ENCODE results near the gene RASAL1. TPM values are rescaled to one million over a fixed set of nuclear protein-coding genes. Genes with fewer than 3 reads are reported as not detected.

RASAL1 gene
- total RNA-seq, 1 experiment from 2014 or later: 0.32 TPM

- H3K9me3 ChIP-seq (ENCODE audit: low read depth, low read length, poor library complexity, severe bottlenecking): no peaks in the 10 kb centered on the region
- no peaks in the 10 kb centered on the region for H3K4me1 ChIP-seq (ENCODE audit: insufficient read depth, low read length, poor library complexity, severe bottlenecking)
- POLR2A ChIA-PET (ENCODE audit: low non-redundant PET): no interaction called here
- no peaks in the 10 kb centered on the region for H3K27me3 ChIP-seq (replicated peaks; ENCODE audit: insufficient read depth, low read depth, low read length, poor library complexity)
- no peak for DNase-seq (ENCODE audit: low spot score)
- peaks cover 57% of the 10 kb centered on the region for H3K36me3 ChIP-seq (ENCODE audit: insufficient read depth, low read length, poor library complexity, severe bottlenecking)
- H3K4me3 ChIP-seq (ENCODE audit: low read depth, low read length, poor library complexity, severe bottlenecking): no peak overlapping the region
- no peak overlapping the region for H3K27ac ChIP-seq (ENCODE audit: low read depth, low read length, poor library complexity, severe bottlenecking)
- intact Hi-C loops (cut with micrococcal nuclease; ENCODE audit: unreplicated experiment): no loop called here
- CTCF ChIA-PET: no interaction called here
- TF ChIP-seq CTCF (conservative IDR thresholded peaks at IDR 0.05; ENCODE audit: low read depth, low read length): no peak
- TF ChIP-seq EZH2 (IDR thresholded peaks at IDR 0.05; ENCODE audit: borderline replicate concordance, low read depth, low read length, poor library complexity, severe bottlenecking): no peak
- BruUV-seq (replicated peaks): no TSS peak
Observed at GRCh38 chr12:113169697-113170096, 34.1 kb upstream of the RASAL1 start.

GRCh38 chr12:113167868-113168267, 32.3 kb upstream of the RASAL1 start:
- CTCF ChIA-PET: no interaction called here
- Histone ChIP-seq H3K27me3 (replicated peaks; ENCODE audit: insufficient read depth, low read depth, low read length, poor library complexity) (no peaks in the 10 kb centered on the region), H3K4me3 (ENCODE audit: low read depth, low read length, poor library complexity, severe bottlenecking) (no peak overlapping the region), H3K9me3 (ENCODE audit: low read depth, low read length, poor library complexity, severe bottlenecking) (no peaks in the 10 kb centered on the region), H3K4me1 (ENCODE audit: insufficient read depth, low read length, poor library complexity, severe bottlenecking) (no peaks in the 10 kb centered on the region), H3K36me3 (ENCODE audit: insufficient read depth, low read length, poor library complexity, severe bottlenecking) (peaks cover 41% of the 10 kb centered on the region), H3K27ac (ENCODE audit: low read depth, low read length, poor library complexity, severe bottlenecking) (no peak overlapping the region)
- no TSS peak for BruUV-seq (replicated peaks)
- TF ChIP-seq EZH2 (IDR thresholded peaks at IDR 0.05; ENCODE audit: borderline replicate concordance, low read depth, low read length, poor library complexity, severe bottlenecking) (no peak), CTCF (conservative IDR thresholded peaks at IDR 0.05; ENCODE audit: low read depth, low read length) (no peak)
- POLR2A ChIA-PET (ENCODE audit: low non-redundant PET): no interaction called here
- DNase-seq (ENCODE audit: low spot score): no peak
- intact Hi-C loops (cut with micrococcal nuclease; ENCODE audit: unreplicated experiment): no loop called here

- Histone ChIP-seq H3K27me3 (replicated peaks; ENCODE audit: insufficient read depth, low read depth, low read length, poor library complexity) (no peaks in the 10 kb centered on the region), H3K9me3 (ENCODE audit: low read depth, low read length, poor library complexity, severe bottlenecking) (no peaks in the 10 kb centered on the region), H3K27ac (ENCODE audit: low read depth, low read length, poor library complexity, severe bottlenecking) (no peak overlapping the region), H3K36me3 (ENCODE audit: insufficient read depth, low read length, poor library complexity, severe bottlenecking) (peaks cover 21% of the 10 kb centered on the region), H3K4me1 (ENCODE audit: insufficient read depth, low read length, poor library complexity, severe bottlenecking) (peaks cover 7% of the 10 kb centered on the region), H3K4me3 (ENCODE audit: low read depth, low read length, poor library complexity, severe bottlenecking) (no peak overlapping the region)
- no peak for DNase-seq (ENCODE audit: low spot score)
- no peak for TF ChIP-seq CTCF (conservative IDR thresholded peaks at IDR 0.05; ENCODE audit: low read depth, low read length)
- no peak for TF ChIP-seq EZH2 (IDR thresholded peaks at IDR 0.05; ENCODE audit: borderline replicate concordance, low read depth, low read length, poor library complexity, severe bottlenecking)
- ChIA-PET POLR2A (ENCODE audit: low non-redundant PET) (interaction anchor here (0.6 kb wide), 1 partner anchor 104 kb away, joined by 8 read pairs; no protein-coding TSS in a partner anchor), CTCF (no interaction called here)
- intact Hi-C loops (cut with micrococcal nuclease; ENCODE audit: unreplicated experiment): no loop called here
- no TSS peak for BruUV-seq (replicated peaks)
Observed at GRCh38 chr12:113165521-113166450, 30.2 kb upstream of the RASAL1 start.

Data from A673 (cell line).